T-helper 1 cell treated with Interleukin-12 subunit alpha and Interleukin-12 subunit beta and Interleukin-4 antibody, amounts not matched to agents 30 ng/mL and 1 ng/mL, for 36 hours (primary cell): ENCODE measurements around the gene ATP11C. TPM values are rescaled to one million over a fixed set of nuclear protein-coding genes. Genes with fewer than 3 reads are reported as not detected.

Source experiments
- intact Hi-C: fragments of 100-400 bp; cut with micrococcal nuclease; formaldehyde crosslinking; loops from one replicate; pipeline ENCODE4 v1.15.1; 2024
- total RNA-seq: library from RNA; stranded (reverse); gene quantifications from 2 replicates; pipeline ENCODE4 v1.2.3, GENCODE V29; 2022

The ATP11C gene
- total RNA-seq, 1 donor from 2014 or later, result 13.8 TPM

DNA sequence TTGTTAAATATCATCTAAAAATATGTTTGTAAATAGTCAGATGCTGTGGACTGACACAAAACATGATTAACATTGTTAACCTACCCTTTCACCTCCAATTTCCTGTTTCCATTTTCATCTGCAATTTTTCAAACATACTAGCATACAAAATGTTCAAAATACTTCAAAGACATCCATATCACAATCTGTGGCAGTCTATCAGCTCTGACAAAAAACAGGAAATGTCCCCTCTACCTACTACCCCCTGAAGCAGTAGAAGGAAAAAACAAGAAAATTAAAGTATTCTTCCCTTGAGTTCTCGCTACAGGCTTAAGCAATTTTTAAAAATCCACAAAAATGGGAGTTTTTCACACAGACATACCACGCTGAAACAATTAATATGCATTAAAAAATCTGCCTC is 116.6 kb downstream of the ATP11C start:
- intact Hi-C loops, result no loop called here

DNA sequence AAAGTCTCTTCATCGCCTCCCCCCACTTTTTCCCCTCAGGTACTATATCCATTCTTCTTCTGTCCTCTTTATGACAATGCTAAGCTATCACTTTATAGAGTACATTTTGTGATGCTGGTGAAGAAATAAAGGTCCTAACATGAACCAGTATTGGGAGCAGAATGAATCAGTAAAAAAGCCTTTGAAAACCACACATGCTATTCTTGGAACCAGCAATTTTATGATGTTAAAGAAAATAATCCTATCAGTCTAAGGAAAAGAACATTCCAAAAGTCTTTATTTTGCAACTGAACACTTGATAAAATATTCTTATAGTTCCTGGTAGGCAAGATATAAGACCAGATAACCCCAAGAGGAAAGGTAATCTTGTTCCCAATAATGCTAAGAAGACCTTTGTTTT is 117.1 kb downstream of the ATP11C start:
- intact Hi-C loops, result no loop called here

DNA sequence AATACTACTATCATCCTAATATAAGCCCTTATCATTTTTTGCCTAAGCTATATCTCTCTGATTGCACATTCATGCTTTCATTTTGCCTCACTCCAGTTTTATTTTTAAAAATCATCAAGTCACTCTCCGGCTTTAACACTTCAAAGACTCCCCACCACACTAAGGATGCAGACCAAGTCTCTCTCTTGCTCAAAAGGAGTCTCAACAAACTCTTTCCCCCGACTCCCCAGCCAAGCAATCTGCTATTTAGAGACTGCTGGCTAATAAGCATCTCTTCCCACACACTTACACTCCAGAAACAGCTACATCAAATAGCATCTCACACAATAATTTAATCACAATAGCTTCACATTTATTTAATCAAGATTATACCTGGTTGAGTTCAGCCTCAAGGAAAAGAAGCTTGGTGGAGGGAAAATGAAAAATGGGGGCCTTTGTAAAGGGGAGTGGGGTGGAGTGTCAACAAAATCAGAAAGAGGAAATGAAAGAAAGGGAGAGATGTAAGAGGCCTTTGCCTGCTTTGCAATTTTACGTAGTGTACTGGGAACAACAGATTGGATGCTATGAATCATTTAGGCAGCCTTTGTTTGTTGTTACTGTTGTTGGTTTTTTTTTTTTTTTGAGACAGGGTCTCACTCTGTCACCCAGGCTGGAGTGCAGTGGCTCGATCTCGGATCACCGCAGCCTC is 120.8 kb downstream of the ATP11C start:
- intact Hi-C loops, result no loop called here

DNA sequence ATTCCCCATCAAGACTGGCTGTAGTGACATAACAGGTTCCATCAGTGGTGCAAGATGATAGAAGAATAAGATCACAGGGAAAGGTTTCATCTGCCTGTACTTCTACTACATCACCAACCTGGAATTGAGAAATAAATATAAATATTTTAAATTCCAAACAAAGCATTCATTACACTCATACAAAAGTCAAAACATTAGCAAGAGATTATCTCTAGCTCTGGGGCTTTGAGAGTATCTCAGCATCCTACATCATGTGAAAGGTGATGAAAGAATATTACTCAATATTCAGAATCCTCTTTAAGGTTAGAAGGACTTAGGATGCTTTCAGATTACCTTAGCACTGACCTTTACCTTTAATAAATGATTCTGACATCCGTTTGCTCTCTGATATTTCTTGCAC is 128.4 kb downstream of the ATP11C start:
- intact Hi-C loops, result no loop called here

DNA sequence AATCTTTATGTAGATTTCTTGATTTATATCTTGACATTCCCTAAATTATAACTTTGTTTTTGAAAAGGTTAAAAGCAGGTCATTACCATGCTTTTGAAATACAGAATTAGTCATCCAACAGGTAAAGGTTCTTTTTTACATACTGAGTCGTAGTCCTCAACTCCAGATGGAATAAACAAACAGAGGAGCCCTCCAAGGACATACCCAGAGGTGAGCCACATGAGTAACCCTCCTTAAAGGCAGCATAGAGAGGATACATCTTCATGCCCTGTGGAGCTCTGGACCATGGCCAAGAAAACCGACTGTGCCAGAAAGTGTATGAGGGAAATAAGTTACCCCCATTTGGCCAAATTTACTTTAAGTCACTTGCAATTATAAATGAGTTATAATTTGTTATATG is 129.6 kb downstream of the ATP11C start:
- intact Hi-C loops, result no loop called here

DNA sequence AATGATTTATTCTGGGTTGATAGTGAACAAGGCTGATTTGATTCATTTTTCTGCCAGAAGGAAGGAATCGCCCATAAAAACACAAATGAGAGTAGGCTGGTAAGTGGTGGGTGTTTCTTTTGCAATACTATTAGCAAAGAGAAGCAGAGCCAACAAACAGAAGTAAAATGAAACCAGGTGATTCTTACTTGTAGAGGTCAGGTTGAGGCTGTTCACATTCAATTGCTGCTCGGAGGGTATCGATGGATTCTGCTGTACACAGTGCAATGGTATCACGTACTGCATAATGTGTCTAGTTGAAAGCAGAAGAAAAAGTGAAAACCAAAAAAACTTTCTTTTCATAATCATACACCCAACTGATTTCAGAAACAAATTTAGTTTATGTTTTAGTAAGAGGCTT is 130.8 kb downstream of the ATP11C start:
- intact Hi-C loops, result no loop called here

DNA sequence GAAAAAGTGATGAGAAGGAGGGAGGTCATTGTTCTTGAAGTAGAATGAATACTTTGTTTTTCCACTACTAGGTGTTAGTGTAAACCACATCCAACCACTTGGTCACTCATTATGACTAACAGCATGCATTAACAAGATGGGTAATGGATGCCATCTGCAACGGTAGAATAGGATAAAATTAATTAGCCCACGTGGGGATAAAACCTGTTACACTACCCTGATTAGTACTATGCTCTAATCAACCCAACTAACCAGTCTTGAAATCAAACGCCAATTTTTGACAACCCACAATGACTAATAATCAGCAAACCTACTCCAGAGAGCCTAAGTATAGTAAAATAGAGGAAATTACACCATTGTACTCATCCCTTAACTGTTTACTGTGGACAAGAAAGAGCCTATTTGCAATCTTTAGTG is 131.4 kb downstream of the ATP11C start:
- intact Hi-C loops, result no loop called here

DNA sequence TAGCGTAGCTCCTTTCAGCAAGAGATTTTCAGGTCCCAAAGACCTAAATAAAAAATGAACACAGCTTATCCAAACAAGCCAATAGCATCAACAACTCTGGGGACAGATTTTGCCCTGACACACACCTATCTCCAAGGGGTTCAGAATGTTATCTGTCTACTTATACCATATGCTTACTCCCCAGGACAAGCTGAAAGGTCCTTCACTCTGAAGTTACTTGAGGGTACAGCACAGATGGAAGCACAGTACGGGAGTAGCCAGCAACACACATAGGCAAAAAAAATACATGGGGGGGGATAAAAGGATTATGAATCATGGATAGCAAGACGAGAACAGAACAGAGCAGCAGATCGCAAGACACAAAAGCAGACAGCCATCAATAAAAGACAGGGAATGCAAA is 134.2 kb downstream of the ATP11C start:
- intact Hi-C loops, result loop anchor here (10.0 kb wide), 1 partner anchor 136 kb away; the partner anchor contains the start of gene ATP11C

DNA sequence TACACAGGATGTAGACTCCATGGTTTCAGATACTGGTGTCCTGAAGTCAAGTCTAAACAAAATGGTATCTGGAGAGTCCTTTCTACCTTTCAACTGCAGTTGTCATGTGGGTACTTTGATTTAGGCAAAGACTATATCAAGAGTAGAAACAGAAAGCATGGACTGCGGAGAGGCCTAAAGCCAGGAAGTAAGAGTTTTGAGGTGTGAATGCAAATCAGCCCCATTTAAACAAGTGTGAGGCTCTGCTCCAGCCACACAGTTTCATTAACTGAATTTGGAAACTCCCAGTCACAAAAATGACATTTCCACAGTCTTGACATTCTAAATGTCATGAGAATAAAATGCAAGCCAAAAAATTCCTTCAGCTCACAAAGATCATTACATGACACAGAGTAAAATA is 137.7 kb downstream of the ATP11C start:
- intact Hi-C loops, result loop anchor here (1.0 to 10.0 kb wide), 2 partner anchors 29 to 140 kb away; partner anchors contain the start of gene ATP11C

DNA sequence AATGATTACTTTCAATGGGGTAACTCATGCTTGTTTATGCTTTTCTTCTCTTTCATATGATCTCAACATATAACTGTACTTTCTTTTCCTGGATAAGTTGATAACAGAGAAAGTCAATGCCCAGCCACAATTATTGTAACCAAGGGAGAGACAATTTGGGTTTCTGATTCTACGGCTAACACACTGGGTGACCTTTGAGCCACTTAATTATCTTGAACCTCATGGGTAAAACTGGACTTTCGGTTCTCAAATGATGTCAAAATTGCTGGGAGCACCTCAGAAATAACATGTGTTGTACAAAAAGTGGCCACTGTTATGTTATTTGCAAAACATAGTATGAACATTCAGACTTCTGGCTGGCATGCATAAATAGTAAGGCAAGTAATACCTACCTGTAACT is 145.3 kb downstream of the ATP11C start:
- intact Hi-C loops, result no loop called here

DNA sequence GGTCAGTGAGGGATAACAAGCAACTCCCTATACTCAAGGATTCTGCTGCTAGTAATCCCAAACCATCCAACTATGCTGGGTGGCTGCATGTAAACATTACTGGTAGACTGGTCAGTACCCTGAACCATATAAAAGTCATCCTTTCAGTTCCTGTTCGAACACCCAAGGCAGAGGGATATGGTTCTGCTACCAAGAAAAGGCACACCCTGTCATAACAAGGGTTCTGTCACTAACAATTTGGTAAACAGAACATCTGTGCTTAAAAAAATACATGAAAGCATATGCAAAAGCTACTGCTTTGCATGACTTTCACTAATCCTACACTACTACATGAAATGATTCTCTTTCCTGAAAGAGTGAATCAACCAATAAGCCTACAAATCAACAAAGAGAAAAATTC is 148.0 kb downstream of the ATP11C start:
- intact Hi-C loops, result no loop called here

DNA sequence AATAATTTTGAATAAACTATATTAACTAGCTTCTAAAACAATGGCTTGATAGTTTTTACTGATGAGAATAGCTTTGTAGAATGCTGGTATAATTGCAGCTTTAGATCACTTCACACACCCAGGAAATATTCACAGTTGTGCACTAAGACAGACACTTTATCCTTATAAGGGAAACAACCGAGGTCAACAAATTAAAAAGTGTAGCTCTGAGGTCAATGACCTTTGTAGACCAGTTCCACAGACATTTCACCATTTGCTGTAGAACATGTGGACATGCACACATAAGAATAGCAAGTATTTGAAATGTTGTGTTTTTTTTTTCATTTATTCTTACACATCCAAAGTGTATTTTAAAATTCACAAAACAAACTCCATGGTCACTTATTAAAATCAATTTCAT is 148.9 kb downstream of the ATP11C start:
- intact Hi-C loops, result no loop called here

DNA sequence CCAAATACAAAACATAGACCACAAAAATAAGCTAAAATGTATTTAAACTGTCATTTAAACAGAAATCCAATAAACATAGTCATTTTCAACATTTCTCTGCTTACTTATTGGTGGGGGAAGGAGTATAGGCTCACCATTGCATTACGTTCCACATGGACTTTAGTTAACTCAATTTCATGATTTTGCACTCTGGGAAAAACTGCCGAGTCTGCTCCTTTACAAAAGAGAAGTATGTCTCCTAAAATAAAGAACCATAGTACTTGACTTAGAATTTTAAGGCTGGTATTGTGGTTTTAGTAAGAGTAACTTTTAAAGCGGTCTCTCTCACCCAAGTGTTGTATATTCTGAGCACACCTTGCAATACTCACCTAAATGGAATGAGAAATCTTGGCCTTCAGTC is 149.8 kb downstream of the ATP11C start:
- intact Hi-C loops, result no loop called here

DNA sequence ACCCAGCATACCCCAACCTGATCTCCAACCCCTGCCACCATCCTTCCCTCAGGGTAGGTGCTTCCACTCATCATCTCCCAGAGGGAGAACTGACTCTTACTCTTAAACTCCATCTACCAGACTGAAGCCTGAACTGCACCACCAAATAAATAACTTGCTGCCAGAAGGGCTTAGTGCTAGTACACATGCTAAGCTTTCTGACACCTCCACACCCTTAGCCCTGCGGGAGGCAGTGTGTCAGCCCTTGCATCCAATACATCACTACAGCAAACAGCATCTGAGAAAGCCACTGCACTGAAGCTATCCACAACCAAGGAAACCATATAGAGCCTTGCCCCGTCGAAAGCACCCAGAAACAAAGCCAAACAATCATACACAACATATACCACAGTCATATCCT is 156.3 kb downstream of the ATP11C start:
- intact Hi-C loops, result no loop called here

DNA sequence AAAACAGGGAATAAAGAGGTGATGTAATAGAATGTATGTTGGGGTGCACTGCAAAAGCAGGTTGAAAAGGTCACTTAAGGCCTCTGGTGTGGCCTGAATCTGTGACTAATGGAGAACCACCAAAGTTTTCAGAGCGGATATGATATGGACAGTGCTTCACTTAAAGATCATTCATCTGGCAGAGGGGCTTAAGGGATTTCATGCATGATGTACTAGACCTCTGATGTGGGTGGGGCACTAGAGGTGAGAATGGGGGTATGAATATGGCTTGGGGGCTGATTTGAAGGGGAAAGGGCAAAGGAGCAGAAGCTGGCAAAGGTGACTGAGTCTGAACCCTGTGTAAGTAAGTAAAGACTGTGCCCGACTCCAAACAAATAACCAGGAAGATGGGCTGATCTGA is 162.5 kb downstream of the ATP11C start:
- intact Hi-C loops, result no loop called here

DNA sequence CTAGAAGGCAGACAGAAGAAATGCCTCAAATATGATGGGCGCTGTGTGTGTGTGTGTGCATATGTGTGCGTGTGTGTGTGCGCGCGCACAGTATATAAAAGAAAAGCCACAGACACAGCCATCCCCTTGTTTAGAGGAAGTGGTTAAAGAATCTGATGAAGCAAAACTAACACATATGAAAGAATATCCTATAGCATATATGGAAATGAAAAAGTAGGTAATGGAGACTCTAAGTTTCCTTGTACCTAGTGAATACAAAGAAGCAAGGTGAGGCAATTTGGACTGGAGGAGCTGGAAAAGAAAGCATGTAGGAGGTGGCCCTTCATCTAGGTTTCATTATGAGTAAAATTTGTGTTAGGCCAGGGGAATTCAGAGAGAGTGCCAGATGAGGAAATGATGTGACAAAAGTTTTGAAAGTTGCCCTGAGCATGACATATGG is 166.3 kb downstream of the ATP11C start:
- intact Hi-C loops, result loop anchor here (1.0 to 5.0 kb wide), 4 partner anchors 27 to 167 kb away; partner anchors contain the start of gene ATP11C

DNA sequence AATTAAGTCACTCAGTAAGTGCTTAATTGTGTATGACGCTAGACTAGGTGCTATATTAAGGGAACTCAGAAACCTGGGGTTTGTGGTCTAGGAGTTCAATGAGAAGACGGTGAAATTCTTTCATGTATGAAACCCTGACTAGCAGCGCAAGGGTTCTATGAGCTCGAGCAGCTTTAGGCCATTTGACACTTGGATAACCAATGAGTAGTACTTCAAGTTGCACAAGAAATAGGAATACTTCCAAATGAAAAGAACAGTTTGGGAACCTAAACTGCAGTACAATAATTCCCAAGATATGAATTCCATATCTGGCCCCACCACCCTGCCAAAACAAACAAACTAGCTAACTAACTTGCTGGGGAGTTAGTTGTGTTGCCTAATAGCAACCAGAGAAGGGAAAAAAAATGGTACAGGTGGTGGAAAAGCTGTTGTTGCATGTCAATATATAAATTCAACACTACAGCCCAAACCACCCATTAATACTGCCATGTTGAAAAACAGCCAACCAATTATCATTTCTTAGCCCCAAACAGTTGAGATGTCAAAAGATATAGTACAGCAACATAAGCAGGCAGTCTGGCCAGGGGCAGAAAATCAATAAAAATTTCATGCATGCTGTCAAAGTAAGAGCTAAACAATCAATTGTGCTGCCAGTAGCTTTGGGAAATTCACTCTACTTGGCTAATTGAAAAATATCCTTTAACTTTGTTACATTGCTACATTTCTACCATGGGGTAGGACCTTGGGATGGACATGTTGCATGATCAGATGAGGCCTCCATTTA is 170.3 kb downstream of the ATP11C start:
- intact Hi-C loops, result no loop called here

DNA sequence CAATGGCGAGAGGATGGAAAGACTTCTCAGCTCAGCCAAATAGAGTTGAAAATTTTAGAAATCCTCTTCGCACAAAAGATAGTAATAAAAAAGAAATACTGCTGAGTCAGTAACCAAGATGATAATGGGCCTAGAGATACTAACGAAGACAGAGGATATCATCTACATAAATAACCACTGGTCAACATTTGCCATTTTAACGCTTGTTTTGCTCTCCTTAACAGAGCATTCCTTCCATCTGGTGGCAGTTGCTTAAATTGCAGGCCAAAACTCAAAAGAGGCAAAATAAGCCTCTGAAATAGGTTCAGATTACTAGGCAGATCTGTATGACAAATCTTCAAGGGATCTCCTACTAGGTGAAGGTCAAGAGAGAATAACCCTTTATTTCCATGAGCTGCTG is 173.2 kb downstream of the ATP11C start:
- intact Hi-C loops, result loop anchor here (2.0 to 5.0 kb wide), 2 partner anchors 633 to 982 kb away; no protein-coding TSS in a partner anchor

DNA sequence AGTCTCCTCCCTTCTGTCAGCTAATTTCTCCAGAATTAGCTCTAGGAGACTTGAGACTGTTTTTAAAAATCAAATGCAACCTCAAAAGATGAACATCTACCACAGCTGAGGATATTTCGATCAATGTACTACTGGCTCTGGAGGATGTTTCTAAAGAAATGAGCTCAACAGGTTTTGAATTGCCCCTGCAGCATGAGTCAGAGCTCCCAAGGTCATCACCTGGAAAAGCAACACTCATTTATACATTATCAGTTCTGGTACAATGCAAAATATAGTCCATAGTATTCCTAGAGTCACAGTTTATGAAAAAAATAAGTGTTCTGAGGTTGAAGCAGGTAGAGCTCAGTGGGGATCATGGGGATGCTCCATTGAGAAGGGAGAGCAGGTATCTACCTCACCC is 174.0 kb downstream of the ATP11C start:
- intact Hi-C loops, result loop anchor here (2.0 to 5.0 kb wide), 2 partner anchors 632 to 982 kb away; no protein-coding TSS in a partner anchor

DNA sequence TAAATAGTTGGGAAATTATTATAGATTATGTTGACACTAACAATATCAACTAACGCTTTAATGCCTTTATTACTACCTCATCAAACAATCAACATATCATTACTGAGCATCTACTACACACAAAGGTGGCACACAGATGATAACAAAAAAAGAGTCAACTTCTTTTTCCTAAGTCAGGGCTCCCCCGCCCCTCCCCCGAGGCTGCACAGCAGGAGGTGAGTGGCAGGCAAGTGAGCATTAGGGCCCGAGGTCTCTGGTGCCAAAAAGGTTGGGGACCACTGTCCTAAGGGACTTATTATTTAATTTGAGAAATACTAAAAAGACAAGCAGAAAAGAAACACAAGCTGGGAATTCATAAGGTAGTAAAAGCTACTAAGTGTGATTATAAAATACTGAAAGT is 174.6 kb downstream of the ATP11C start:
- intact Hi-C loops, result loop anchor here (2.0 to 5.0 kb wide), 2 partner anchors 631 to 981 kb away; no protein-coding TSS in a partner anchor

DNA sequence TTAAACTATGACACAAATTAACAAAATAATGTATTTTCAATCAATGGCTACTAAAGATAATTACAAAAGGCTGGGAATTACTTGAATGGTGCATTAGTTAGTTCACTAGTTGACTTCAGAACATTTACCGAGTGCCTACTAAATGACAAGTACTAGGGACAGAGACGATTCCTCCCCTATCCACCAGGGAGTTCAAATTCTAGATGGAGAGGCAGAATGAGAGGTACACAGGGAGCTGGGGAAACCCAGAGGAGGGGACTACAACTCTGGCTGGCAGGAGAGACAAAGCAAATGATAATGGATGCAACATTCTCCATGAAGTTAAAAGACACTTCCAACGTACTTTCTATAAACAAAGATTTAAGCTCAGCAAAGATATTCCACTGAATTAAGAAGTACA is 181.8 kb downstream of the ATP11C start:
- intact Hi-C loops, result no loop called here

DNA sequence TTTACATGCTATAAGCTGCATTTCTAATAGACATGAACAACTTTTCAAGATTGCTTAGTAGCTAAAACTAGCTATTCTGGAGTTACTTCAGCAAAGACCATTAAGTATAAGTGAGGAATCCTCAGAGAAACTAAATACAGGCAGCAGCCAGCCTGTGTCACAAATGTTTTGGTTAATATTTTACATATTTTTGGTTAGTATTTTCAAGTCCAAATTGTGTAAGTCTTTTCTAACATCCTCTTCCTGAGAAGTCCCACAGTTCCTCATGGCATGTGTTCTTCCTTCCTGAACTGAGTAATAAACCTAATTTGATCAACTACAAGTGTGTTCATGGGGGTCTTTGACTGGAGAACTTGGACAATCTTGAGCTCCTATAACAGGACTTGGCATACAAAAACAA is 182.5 kb downstream of the ATP11C start:
- intact Hi-C loops, result no loop called here
